PC-9 (cell line): Measurements from ENCODE around the gene MAP10. TPM values are rescaled to one million over a fixed set of nuclear protein-coding genes. Genes with fewer than 3 reads are reported as not detected.

Experiments used
- BruUV-seq: library from RNA; stranded (reverse); fragments of 400-500 nt; replicated peaks from 2 replicates; lab custom pipeline; 2021; lab: Mats Ljungman, UMichigan
- CTCF ChIA-PET: fragments of 300-600 bp; sonication (Branson Sonifier 250); formaldehyde crosslinking; loops from one replicate; lab custom pipeline; 2022; ENCODE audit warnings: antibody characterized with exemption; lab: Charles Lee
- POLR2A ChIA-PET: fragments of 300-600 bp; sonication (Branson Sonifier 250); formaldehyde crosslinking; loops from one replicate; lab custom pipeline; 2022; ENCODE audit warnings: antibody characterized with exemption; ENCODE audit not compliant: unreplicated experiment; lab: Charles Lee
- DNase-seq, 2 experiments: peaks; one replicate each; pipeline versions ENCODE4 v3.0.0 to v3.0.0-alpha.2; 2015 to 2022; ENCODE audit warnings: mixed read lengths in 1 of 2
- H2AFZ ChIP-seq: fragments of 200-600 bp; sonication (generic); 2 replicates; pipeline ENCODE4 v1.8.1; 2017; ENCODE audit warnings: antibody characterized with exemption
- H3F3A ChIP-seq: fragments of 200-600 bp; sonication (generic); 2 replicates; pipeline ENCODE4 v1.8.1; 2017; ENCODE audit warnings: antibody characterized with exemption, mild to moderate bottlenecking, low read depth; ENCODE audit not compliant: insufficient read depth
- H3K27ac ChIP-seq: fragments of 200-600 bp; sonication (generic); 2 replicates; pipeline ENCODE4 v1.6.1; 2016; ENCODE audit warnings: mixed run types
- H3K27me3 ChIP-seq: fragments of 200-600 bp; sonication (generic); 2 replicates; pipeline ENCODE4 v1.6.1; 2016; ENCODE audit warnings: low read depth, mixed run types; ENCODE audit not compliant: insufficient read depth
- H3K36me3 ChIP-seq: fragments of 200-600 bp; sonication (generic); 2 replicates; pipeline ENCODE4 v1.6.1; 2016; ENCODE audit warnings: low read depth, mixed run types
- H3K4me1 ChIP-seq: fragments of 200-600 bp; sonication (generic); replicated peaks from 2 replicates; pipeline ENCODE4 v1.6.1; 2016; ENCODE audit warnings: mixed run types; ENCODE audit not compliant: insufficient read depth
- H3K4me2 ChIP-seq: fragments of 200-600 bp; sonication (generic); 2 replicates; pipeline ENCODE4 v1.6.1; 2017; ENCODE audit warnings: mixed run types
- H3K4me3 ChIP-seq: fragments of 200-600 bp; sonication (generic); 2 replicates; pipeline ENCODE4 v1.6.1; 2016; ENCODE audit warnings: mixed run types
- H3K79me2 ChIP-seq: fragments of 200-600 bp; sonication (generic); 2 replicates; pipeline ENCODE4 v1.6.1; 2017; ENCODE audit warnings: low read depth, mixed run types
- H3K9me2 ChIP-seq: fragments of 200-600 bp; sonication (generic); 2 replicates; pipeline ENCODE4 v1.8.1; 2017; ENCODE audit warnings: mild to moderate bottlenecking; ENCODE audit not compliant: insufficient read depth
- H3K9me3 ChIP-seq: fragments of 200-600 bp; sonication (generic); 2 replicates; pipeline ENCODE4 v1.8.1; 2016; ENCODE audit warnings: low read depth; ENCODE audit not compliant: insufficient read depth
- H4K20me1 ChIP-seq: fragments of 200-600 bp; sonication (generic); 2 replicates; pipeline ENCODE4 v1.8.1; 2017; ENCODE audit not compliant: insufficient read depth
- EZH2 ChIP-seq: fragments of 200-600 bp; sonication (generic); IDR thresholded peaks from 2 replicates; pipeline ENCODE4 v1.8.0; 2017; ENCODE audit warnings: antibody characterized with exemption, low read depth
- intact Hi-C: fragments of 100-400 bp; cut with micrococcal nuclease; formaldehyde crosslinking; loops from one replicate; pipeline ENCODE4 v1.10.0; 2022; ENCODE audit not compliant: unreplicated experiment
- total RNA-seq: library from RNA; stranded (reverse); gene quantifications from 2 replicates; pipeline ENCODE4 v1.2.3, GENCODE V29; 2021
- TF ChIP-seq, protein P1 (sequence below): fragments of 200-600 bp; sonication (generic); conservative IDR thresholded peaks from 2 replicates; pipeline ENCODE4 v1.6.1; 2017; ENCODE audit warnings: mixed run types, antibody characterized with exemption, mild to moderate bottlenecking, moderate library complexity

The MAP10 gene
- total RNA-seq, 1 experiment from 2014 or later, result 0.13 TPM

DNA sequence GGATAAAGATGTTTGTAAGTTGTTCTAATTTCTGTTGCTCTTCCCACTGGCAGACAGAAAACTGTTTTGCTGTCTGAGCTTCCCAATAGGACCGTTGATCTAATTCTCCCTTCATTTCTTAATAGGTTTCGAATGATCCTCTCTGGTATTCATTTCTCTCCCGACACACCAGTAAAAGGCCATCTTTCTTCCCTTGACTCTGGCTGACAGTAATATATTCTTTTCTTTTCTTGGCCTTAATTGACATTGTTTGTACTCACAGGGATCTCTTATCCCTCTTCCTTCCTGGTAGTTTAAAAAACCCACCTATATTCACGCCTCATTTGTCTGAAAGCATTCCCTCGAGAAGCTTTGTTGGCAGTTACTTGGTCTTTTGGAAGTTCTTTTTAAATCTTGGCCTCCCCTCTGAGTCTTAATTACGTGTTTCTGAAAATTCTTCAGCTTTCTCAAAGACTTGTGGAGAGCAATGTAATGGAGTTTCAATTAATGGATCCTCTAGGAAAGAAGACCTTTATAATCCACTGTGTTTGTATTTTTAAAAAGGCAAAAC, 40.3 kb downstream of the MAP10 start:
- no peaks in the 10 kb centered on the region for H3K36me3 ChIP-seq
- H4K20me1 ChIP-seq, result no peaks in the 10 kb centered on the region
- TF ChIP-seq, protein P1, sequence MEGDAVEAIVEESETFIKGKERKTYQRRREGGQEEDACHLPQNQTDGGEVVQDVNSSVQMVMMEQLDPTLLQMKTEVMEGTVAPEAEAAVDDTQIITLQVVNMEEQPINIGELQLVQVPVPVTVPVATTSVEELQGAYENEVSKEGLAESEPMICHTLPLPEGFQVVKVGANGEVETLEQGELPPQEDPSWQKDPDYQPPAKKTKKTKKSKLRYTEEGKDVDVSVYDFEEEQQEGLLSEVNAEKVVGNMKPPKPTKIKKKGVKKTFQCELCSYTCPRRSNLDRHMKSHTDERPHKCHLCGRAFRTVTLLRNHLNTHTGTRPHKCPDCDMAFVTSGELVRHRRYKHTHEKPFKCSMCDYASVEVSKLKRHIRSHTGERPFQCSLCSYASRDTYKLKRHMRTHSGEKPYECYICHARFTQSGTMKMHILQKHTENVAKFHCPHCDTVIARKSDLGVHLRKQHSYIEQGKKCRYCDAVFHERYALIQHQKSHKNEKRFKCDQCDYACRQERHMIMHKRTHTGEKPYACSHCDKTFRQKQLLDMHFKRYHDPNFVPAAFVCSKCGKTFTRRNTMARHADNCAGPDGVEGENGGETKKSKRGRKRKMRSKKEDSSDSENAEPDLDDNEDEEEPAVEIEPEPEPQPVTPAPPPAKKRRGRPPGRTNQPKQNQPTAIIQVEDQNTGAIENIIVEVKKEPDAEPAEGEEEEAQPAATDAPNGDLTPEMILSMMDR, result no peak
- TF ChIP-seq EZH2, result no peak
- no peaks in the 10 kb centered on the region for H3K9me2 ChIP-seq
- intact Hi-C loops, result no loop called here
- H3K4me1 ChIP-seq, result no peaks in the 10 kb centered on the region
- no peak overlapping the region for H2AFZ ChIP-seq
- no peaks in the 10 kb centered on the region for H3F3A ChIP-seq
- no peak overlapping the region for H3K4me2 ChIP-seq
- no peaks in the 10 kb centered on the region for H3K27me3 ChIP-seq
- H3K9me3 ChIP-seq, result no peaks in the 10 kb centered on the region; the same call in 1 of the 2 replicates
- no peak for DNase-seq
- no peaks in the 10 kb centered on the region for H3K79me2 ChIP-seq
- CTCF ChIA-PET, result no interaction called here
- no peak overlapping the region for H3K27ac ChIP-seq
- H3K4me3 ChIP-seq, result no peak overlapping the region
- POLR2A ChIA-PET, result no interaction called here
- no TSS peak for BruUV-seq

GRCh38 chr1:232851532-232851931, 46.3 kb downstream of the MAP10 start:
- H4K20me1 ChIP-seq, result no peaks in the 10 kb centered on the region
- H3K9me3 ChIP-seq, result no peaks in the 10 kb centered on the region
- POLR2A ChIA-PET, result no interaction called here
- no peak overlapping the region for H3K4me2 ChIP-seq
- no peaks in the 10 kb centered on the region for H3K9me2 ChIP-seq
- H3K79me2 ChIP-seq, result no peaks in the 10 kb centered on the region
- H3K36me3 ChIP-seq, result no peaks in the 10 kb centered on the region
- no peak for DNase-seq
- no peaks in the 10 kb centered on the region for H3K4me1 ChIP-seq
- BruUV-seq, result no TSS peak
- intact Hi-C loops, result no loop called here
- H3K27me3 ChIP-seq, result no peaks in the 10 kb centered on the region
- no peak for TF ChIP-seq EZH2
- TF ChIP-seq, protein P1, result no peak
- CTCF ChIA-PET, result no interaction called here
- H3K27ac ChIP-seq, result no peak overlapping the region
- H2AFZ ChIP-seq, result no peak overlapping the region
- H3F3A ChIP-seq, result no peaks in the 10 kb centered on the region
- H3K4me3 ChIP-seq, result no peak overlapping the region

- H3K27me3 ChIP-seq, result no peaks in the 10 kb centered on the region; the same call in 1 of the 2 replicates
- no peaks in the 10 kb centered on the region for H3K4me1 ChIP-seq
- H3K4me2 ChIP-seq, result no peak overlapping the region
- DNase-seq, result no peak
- BruUV-seq, result no TSS peak
- intact Hi-C loops, result no loop called here
- no peak overlapping the region for H3K4me3 ChIP-seq
- POLR2A ChIA-PET, result no interaction called here
- no peaks in the 10 kb centered on the region for H3K9me3 ChIP-seq
- no peaks in the 10 kb centered on the region for H3K79me2 ChIP-seq
- no peaks in the 10 kb centered on the region for H3K36me3 ChIP-seq
- H3K27ac ChIP-seq, result no peak overlapping the region
- CTCF ChIA-PET, result no interaction called here
- no peak overlapping the region for H2AFZ ChIP-seq
- TF ChIP-seq EZH2, result no peak
- TF ChIP-seq, protein P1, result no peak
- no peaks in the 10 kb centered on the region for H4K20me1 ChIP-seq
- no peaks in the 10 kb centered on the region for H3F3A ChIP-seq
- no peaks in the 10 kb centered on the region for H3K9me2 ChIP-seq
Measured at GRCh38 chr1:232853994-232854797, 49.0 kb downstream of the MAP10 start.
